Epithelial cell of prostate (primary cell): ENCODE results near the gene CD28.
"Not testable (repeated sequence)": the region's sequence is repeated elsewhere in the genome, so short reads cannot be mapped to it uniquely, and the experiment has no call there.

Experiments
- DNase-seq: peaks from one replicate; pipeline ENCODE4 v3.0.0-alpha.2; 2011; ENCODE audit warnings: low read depth, low spot score
- H3K27ac ChIP-seq: fragments of 450-650 bp; 2 replicates; pipeline ENCODE4 v1.5.1; 2017; ENCODE audit warnings: mild to moderate bottlenecking

CD28 gene

DNA sequence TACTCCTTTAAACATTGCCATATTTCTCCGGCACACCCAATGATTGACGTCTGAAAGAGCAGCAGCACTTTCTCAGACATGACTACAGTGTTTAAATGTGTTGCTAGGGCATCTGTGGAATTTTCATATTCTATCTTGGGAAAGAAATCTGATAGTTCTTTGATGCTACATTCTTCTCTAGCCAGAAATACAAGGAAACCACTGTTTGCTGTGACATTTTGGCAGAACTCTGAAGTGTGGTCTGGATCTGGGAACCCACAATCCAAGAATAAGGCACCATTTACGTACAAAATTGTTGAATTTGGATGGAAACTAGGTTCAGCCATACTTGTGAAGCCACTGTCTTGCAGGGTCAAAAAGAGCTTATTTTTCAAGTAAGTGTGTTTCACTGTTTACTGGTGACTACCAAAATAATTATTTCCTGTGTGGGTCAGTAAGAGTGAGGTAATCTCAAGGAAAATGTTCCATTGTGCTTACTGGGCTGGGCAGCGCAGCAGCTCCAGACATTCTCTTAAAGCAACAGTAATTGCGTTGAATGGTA is 21.3 kb upstream of the CD28 start:
- H3K27ac ChIP-seq = peak overlapping the region; percentile 94
- DNase-seq = peak; percentile 34

DNA sequence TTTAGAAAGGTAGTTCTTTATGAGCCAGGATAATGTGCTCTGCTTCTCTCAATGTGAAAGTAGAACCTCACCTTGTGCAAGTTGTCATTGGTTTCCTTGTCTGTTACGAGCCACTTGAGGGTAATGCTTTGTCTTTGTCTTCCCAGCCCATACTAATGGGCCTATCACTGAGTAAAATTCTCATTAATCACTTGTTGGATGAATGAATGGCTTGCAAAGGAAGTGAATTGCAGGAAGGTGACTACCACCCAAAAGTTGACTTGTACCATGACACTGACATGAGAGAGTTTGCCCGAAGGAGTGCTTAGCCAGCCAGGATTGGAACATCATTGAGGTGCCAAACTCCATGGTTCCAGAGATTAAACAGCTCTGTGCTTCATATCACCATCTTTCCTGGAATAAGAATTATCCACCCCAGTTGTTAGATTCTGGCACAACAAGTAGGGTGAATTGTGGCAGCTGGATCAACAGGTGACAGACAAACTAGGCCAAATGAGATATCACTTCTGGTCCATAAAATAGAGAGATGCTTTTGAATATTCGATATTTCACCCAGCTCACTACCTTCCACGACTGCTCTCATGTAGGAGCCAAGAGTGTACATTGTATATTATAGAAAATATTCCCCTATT is 20.5 kb upstream of the CD28 start:
- DNase-seq = no peak

DNA sequence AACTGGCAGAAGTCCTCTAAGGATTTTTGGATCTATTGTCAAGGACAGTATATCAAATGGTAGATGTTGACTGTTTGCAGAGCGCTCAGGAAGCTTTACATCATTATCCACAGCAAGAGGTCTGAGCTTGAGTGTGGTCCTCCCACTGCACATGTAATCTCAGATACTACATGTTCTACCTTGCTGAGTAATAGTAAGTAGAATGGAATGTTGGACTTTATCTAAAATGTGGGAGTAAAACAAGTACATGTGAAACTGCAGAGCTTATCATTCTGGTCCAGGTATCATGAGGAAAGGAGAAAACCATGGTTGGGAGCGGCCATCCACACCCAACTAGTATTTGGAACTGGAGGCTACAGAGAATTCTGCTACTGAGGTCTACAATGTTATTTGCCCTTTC is 19.3 kb upstream of the CD28 start:
- peak overlapping the region; percentile 94 for H3K27ac ChIP-seq
- peak; percentile 73 for DNase-seq

More for the DNA sequence above, 20.5 kb upstream of the CD28 start:
- peak overlapping the region; percentile 94 for H3K27ac ChIP-seq

DNA sequence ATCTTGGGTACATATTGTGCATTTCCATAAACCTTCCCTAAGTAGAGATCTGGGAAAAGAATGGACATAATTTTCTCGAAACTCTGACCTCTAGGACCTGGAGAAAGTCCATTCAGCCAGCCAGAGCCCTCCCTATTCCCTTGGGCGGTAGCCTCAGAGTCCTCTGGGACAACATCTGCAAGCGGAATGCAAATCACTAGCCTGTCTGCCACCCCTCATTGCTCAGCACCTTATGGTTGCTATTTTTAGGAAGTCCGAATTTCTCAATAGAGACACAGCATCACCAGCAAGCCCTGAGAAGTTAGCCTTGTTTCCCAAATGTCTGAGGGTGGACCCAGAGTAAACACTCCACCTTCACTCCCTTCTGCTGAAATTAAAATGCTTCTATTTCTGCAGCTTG is 17.6 kb upstream of the CD28 start:
- DNase-seq = no peak
- H3K27ac ChIP-seq = no peak overlapping the region

DNA sequence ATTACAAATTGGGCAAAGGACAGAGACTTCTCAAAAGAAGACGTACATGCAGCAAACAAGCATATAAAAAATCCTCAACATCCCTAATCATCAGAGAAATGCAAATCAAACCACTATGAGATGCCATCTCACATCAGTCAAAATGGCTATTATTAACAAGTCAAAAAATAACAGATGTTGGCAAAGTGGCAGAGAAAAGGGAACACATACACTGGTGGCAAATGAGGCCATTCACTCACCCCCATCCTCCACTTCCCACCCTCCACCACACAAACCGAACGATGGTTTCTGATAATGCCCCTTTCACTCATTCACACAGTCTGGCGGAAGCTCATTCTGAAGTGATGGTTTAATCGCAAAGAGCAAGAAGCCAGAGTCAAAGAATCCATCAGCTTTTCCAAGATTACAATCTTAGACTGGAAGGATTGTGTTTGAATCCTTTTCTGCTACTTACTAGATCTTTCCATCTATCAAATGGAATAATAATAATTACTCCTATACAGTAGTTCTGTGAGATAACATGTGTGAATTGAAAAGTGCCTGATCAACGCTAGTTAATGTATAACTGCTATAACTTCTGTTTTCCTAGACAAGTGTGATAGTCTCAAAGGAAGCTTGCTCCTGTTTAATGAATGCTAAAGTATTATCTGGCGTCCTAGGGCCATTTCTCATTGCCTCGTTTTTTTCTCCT is 16.9 kb upstream of the CD28 start:
- no peak for DNase-seq
- no peak overlapping the region for H3K27ac ChIP-seq

DNA sequence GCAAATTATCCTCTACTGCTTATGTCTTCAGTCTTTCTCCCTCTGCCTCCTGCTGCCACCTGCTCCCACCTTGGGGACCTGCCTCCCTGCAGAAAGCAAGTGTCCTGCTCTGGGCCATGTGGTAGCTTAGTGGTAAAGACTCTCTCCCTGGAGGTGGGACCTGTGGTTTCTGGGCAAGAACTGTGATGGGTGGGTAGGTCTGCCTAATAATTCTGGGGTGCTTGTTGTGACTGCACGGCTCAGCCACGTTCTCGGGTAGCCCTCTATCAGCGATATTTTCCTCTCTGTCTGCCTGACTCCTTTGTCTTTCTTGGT is 16.4 kb upstream of the CD28 start:
- no peak for DNase-seq

DNA sequence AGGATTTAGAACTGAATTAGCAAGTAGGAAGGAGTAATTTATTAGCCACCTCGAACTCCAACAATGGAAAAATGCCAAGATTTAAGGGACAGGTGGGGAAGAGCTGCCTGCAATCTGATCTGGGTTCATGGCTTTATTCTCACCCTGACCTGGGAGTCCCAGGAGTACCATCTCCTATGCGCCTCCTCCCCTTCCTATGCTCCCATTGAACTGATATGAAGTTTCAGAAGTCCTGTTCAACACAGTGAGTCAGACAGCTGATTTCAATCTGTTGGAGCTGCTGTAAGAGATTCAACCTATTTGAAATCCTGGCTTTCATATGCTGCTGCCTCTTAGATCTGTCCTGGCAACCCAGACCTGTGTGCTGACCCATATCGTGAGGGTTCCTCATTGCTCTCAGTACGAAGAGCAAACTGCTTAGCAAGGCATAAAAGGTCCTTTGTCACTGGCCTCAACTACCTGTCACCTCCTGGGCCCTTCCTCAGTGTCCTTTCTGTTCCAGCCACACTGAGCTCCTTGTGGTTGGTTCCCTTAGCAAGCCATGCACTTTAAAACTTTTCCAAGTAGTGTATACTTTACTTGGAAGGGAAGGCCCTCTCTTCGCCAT is 15.9 kb upstream of the CD28 start:
- no peak for DNase-seq
- H3K27ac ChIP-seq = no peak overlapping the region

More for the DNA sequence above, 16.4 kb upstream of the CD28 start:
- H3K27ac ChIP-seq = no peak overlapping the region

DNA sequence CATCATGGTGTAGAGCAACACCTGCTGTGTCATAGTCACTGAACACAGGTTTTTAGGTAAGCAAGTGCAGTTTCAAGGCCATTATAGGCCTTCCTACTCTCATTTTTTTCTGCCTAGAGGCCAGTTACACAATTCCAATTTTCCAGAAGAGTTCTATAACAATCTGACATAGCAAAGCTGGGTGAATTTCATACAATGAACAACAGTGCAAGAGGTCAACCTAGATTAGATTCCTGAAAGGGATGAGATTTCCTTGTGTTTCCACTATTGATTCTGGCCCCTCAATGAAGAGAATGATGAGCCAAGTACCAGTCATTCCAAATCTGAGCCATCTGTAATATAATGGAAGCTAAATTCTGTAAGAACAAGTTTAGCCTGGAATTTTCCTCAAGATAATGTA is 15.3 kb upstream of the CD28 start:
- no peak for DNase-seq
- H3K27ac ChIP-seq = no peak overlapping the region

DNA sequence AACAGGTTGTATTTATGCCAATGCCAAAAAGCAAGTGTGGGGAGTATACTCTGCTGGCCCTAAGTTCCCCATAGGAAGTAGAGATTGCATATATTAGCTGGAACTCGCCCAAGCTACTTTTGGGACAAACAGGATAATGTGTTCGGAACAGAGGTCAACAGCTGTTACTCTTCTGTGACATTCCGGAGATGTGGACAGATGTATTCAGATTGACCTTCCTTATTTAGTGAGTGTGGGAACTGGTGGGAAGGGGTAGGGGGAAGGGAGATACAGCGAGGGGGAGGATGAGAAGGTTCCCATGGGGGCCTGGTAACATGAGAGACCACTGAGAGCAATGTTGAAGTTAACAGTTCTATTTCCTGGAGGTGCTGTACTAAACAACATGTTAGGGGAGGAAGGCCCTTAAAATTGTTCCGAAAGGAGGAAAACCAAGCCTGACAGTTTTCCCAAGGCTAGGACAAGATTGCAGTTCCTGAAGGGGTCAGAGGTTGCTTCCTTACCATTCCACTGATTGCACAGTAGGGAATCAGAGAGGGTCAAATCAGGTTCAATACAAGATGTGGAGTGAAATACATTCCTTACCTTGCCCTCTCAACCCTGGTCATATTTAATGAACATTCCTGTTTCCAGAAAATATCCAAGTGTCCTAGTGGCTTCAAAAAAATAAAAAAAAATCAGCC is 14.3 kb upstream of the CD28 start:
- H3K27ac ChIP-seq = no peak overlapping the region
- DNase-seq = no peak

DNA sequence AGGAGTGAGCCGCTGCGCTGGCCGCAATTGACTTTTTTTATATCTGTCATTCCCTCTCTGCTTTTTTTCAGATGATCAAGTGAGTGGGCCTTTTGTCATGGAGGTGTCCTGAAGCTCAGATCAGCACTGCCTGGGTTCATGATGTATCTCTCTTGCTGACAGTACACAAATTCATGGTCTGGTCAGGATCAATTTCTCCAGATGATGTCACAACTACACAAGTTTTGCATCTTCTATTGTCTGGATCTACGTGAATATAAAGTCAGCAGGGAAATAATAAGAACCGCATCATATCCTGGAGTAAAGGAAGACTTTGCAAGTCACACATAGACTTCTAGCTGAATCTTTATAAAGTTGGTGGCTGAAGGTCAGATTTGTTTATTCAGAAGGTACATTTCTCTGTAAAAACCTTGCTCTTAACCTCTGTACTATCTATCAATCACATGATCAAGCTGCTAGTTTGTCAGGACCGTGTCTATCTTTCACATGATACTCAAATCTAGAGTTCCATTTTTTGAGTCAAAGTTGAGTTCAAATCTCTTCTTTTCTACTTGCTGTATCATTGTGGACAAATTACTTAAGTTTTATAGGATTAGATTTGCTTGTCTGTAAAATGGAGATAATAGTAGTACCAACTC is 13.1 kb upstream of the CD28 start:
- H3K27ac ChIP-seq = no peak overlapping the region
- DNase-seq = no peak

DNA sequence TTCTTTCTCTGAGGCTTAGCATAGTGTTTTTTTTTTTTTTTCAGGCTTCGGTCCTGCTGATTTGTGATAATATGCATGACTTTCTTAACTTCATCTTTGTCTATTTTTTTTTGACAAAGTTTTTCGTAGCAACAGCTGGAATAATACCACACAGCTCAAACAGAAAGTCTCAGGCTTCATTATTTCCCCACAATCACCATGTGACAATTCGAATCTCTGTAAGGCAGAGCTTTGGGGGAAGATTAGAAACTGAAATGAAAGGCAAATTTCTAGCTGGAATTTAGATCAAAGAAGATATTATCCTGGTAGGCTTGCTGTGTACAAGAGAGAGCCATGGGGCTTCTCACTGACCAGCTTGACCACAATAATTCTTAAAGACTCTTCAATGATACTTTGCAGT is 12.2 kb upstream of the CD28 start:
- H3K27ac ChIP-seq = no peak overlapping the region
- no peak for DNase-seq

DNA sequence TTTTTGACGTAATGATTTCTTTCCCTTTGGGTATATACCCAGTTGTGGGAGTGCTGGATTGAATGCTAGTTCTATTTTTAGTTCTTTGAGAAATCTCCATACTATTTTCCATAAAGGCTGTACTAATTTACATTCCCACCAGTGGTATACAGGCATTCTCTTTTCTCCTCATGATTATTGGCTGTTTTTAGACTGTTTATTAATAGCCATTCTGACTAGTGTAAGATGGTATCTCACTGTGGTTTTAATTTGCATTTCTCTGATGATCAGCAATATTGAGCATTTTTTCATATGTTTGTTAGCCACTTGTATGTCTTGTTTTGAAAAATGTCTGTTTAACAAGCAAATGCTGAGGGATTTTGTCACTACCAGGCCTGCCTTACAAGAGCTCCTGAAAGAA is 9.2 kb upstream of the CD28 start:
- no peak for DNase-seq
- no peak overlapping the region for H3K27ac ChIP-seq

DNA sequence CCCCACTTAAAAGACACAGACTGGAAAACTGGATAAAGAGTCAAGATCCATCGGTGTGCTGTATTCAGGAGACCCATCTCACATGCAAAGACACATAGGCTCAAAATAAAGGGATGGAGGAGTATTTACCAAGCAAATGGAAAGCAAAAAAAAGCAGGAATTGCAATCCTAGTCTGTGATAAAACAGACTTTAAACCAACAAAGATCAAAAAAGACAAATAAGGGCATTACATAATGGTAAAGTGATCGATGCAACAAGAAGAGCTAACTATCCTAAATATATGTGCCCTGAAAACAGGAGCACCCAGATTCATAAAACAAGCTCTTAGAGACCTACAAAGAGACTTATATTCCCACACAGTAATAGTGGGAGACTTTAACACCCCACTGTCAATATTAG is 8.7 kb upstream of the CD28 start:
- DNase-seq = not testable (repeated sequence)

DNA sequence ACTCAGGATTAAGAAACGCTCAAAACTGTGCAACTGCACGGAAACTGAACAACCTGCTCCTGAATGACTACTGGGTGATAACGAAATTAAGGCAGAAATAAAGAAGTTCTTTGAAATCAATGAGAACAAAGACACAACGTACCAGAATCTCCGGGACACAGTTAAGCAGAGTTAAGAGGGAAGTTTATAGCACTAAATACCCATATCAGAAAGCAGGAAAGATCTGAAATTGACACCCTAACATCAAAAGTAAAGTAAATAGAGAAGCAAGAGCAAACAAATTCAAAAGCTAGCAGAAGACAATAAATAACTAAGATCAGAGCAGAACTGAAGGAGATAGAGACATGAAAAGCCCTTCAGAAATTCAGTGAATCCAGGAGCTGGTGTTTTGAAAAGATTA is 8.0 kb upstream of the CD28 start:
- H3K27ac ChIP-seq, DNase-seq: not testable (repeated sequence)

More for the DNA sequence above, 8.7 kb upstream of the CD28 start:
- not testable (repeated sequence) for H3K27ac ChIP-seq

DNA sequence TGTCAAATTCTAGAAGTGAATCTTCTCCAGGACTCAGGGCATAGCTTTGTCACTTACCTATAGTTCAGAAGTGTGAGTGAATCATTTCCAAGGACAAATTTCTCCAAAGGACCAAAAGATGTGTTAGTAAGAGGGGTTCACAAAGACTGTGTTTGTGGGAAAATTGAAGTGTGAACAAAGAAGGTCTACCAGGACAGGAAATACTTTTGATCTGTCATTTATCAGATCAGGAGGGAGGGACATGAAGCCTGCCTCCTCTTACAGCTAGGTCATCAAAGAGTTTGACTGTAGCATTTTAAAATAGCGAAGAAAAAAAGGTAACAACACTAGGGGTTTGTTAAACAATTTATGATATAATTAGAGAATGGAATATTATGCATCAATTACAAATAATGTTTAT is 2.0 kb upstream of the CD28 start:
- H3K27ac ChIP-seq = no peak overlapping the region
- DNase-seq = no peak

DNA sequence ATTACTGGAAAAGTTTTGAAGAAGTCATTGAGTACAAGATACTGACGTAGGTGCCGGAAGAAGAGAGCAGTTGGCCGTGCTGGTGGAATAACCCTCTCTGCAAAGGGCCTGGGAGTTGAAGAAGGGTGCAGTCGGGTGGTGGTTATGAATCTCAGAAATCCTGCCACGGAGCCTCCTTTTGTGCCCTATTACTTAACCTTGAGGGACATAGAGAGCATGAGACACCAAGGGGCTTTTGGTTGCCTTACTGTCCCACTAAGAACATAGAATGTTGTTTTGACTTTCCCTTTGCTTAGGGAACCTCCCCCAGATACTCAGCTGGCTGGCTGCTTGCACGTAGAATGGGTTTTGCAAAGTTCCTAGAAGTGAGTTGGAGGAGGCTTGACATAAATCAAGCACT is 1.3 kb upstream of the CD28 start:
- H3K27ac ChIP-seq = no peak overlapping the region

DNA sequence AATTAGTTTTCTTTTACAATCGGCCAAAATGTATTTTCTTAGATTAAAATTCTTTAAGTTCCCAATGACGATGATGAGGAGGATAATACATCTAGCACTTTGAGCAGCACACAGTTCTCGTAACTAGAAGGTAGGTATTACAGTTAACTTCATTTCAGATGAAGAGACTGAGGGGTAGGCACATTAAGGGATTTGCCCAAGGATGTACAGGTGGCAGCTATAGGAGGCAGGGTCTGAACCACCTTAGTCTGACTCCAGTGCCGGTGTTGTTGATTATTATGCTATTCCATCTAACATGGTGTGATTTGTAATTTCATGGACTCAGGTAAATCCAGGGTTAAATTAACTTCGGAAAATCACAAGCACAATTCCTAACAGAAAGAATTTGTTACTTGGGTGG is 1.1 kb downstream of the CD28 start:
- H3K27ac ChIP-seq = no peak overlapping the region
- no peak for DNase-seq

More for the DNA sequence above, 1.3 kb upstream of the CD28 start:
- DNase-seq = no peak

DNA sequence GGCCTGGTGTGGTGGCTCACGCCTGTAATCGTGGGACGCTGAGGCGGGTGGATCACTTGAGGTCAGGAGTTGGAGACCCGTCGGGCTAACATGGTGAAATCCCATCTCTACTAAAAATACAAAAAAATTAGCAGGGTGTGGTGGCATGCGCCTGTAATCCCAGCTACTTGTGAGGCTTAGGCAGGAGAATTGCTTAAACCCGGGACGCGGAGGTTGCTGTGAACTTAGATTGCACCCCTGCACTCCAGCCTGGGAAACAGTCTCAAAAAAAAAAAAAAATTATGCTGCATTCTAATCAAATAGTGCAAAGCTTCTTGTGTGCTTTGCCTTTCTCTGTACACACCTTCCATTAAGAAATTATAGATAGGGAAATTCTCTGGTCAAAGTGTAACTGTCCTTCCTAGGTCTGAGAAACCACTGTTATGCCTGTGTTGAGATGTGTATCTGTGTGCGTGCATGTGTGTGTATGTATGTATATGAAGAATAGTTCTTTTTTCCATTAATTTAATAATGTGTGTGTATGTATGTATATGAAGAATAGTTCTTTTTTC is 2.5 kb downstream of the CD28 start:
- DNase-seq = no peak
- no peak overlapping the region for H3K27ac ChIP-seq

DNA sequence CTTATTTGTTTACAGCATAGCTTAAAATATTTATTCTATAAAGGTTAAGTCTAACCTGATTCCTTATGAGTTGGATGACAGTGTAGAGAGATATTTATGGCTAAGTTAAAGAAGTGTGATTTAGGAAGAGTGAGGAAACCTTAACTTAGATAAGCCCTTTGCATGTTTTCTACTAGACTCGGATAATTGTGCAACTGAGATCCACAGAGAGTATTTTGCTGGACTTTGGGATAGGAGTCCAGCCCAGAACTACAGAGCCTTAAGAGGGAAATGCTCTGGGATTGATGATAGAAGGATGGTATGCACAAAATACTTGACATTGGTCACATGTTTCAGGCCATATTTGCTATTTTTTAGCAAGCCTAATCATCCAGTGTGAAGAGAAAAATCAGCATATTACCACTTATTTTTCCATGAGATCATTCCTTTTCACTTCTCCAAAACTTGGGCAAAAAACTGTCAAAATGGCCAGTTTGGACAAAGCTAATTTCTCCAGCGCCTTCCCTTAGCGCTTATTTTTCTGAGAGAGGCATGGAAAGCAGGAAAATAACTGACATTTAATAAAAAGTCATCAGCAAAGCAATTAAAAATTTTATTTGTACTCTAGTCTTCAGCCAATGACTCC is 3.1 kb downstream of the CD28 start:
- no peak for DNase-seq
- no peak overlapping the region for H3K27ac ChIP-seq

DNA sequence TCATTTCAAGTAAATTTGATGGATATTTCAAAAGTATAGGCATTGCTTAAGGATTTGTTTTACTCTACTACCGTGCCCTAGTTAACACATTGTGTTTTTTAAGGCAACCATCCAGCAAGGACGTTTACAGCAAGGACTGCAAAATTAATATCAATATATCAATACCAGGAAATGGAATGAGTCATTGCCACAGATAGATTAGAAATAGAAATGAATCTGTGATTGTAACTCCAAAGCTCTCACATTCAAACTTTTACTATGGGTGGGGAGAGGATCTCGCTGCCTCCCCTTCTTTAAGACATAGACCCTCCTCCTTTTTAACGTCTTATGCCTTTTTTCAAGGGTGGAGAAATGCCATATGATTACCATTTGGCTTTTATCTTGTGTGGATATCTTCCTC is 3.8 kb downstream of the CD28 start:
- no peak for DNase-seq
- H3K27ac ChIP-seq = no peak overlapping the region
